NCI-H1930 (cell line): Measurements from ENCODE around the gene GTF2IRD1.
"Not testable (repeated sequence)": the region's sequence is repeated elsewhere in the genome, so short reads cannot be mapped to it uniquely, and the experiment has no call there.

ENCODE experiments used
- DNase-seq, 2 experiments: peaks; one replicate each; lab custom pipeline; 2025; lab: John Stamatoyannopoulos, UW

The GTF2IRD1 gene

GRCh38 chr7:74604326-74605020 is 150.8 kb downstream of the GTF2IRD1 start:
- DNase-seq, result no peak

- DNase-seq, result peak in 1 of 2 experiments; percentile 40
Observed at GRCh38 chr7:74606101-74606908, 152.6 kb downstream of the GTF2IRD1 start.

- no peak for DNase-seq
Observed at GRCh38 chr7:74606909-74607510, 153.3 kb downstream of the GTF2IRD1 start.

- DNase-seq, result no peak
Observed at GRCh38 chr7:74612015-74612829, 158.5 kb downstream of the GTF2IRD1 start.

GRCh38 chr7:74615933-74616780 is 162.5 kb downstream of the GTF2IRD1 start:
- no peak for DNase-seq

GRCh38 chr7:74617180-74617744 is 163.6 kb downstream of the GTF2IRD1 start:
- no peak for DNase-seq

GRCh38 chr7:74619235-74619860 is 165.6 kb downstream of the GTF2IRD1 start:
- no peak for DNase-seq

GRCh38 chr7:74622228-74622749 is 168.6 kb downstream of the GTF2IRD1 start:
- DNase-seq, result no peak

- no peak for DNase-seq
Observed at GRCh38 chr7:74623135-74623534, 169.4 kb downstream of the GTF2IRD1 start.

- no peak for DNase-seq
Observed at GRCh38 chr7:74625446-74625845, 171.7 kb downstream of the GTF2IRD1 start.

GRCh38 chr7:74627661-74628411 is 174.1 kb downstream of the GTF2IRD1 start:
- DNase-seq, result no peak

GRCh38 chr7:74632505-74632904 is 178.8 kb downstream of the GTF2IRD1 start:
- DNase-seq, result no peak

GRCh38 chr7:74633451-74633921 is 179.8 kb downstream of the GTF2IRD1 start:
- DNase-seq, result no peak

- DNase-seq, result no peak
Observed at GRCh38 chr7:74637745-74638144, 184.0 kb downstream of the GTF2IRD1 start.

- not testable (repeated sequence) for DNase-seq
Observed at GRCh38 chr7:74650055-74650454, 196.3 kb downstream of the GTF2IRD1 start.

GRCh38 chr7:74650493-74651132 is 196.9 kb downstream of the GTF2IRD1 start:
- not testable (repeated sequence) for DNase-seq

- DNase-seq, result not testable (repeated sequence)
Observed at GRCh38 chr7:74651133-74651504, 197.4 kb downstream of the GTF2IRD1 start.
